Measurements from ENCODE around the gene SUSD5.

Gene SUSD5

DNA sequence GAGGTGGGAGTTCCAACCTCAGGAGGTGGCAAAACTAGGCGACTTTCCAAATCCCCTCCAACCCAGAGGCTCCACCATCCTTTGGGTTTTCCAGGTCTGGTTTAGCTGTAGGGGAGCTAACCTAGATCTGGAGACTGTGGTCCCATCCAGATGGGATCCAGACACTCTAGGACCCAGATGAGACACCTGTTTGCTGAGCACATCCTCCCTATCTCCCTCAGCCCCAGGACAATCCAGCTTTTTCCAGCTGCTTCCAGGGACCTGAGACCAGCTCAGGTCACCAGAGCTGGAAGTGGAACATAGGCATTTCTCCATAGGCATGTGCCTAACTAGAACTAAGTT, 86.6 kb downstream of the SUSD5 start:
- no peak overlapping the region for H3K4me3 ChIP-seq (ENCODE audit: low read length)
- peaks cover 12% of the 10 kb centered on the region; the same call in 1 of the 2 replicates for H3F3A ChIP-seq (ENCODE audit: insufficient read depth, low read length)
- H3K9me2 ChIP-seq (replicated peaks; ENCODE audit: insufficient read depth, low read length) = no peaks in the 10 kb centered on the region
- H3K4me1 ChIP-seq (ENCODE audit: low read length) = peaks cover 22% of the 10 kb centered on the region
- H3K27me3 ChIP-seq (replicated peaks; ENCODE audit: insufficient read depth, low read length) = no peaks in the 10 kb centered on the region
- no peak overlapping the region for H3K27ac ChIP-seq (ENCODE audit: low read length)
- H3K4me2 ChIP-seq (ENCODE audit: low read depth, low read length) = no peak overlapping the region
- H3K9ac ChIP-seq (ENCODE audit: low read length) = no peak overlapping the region
- no peak overlapping the region for H2AFZ ChIP-seq (ENCODE audit: low read length)
- DNase-seq = no peak
- no peaks in the 10 kb centered on the region for H4K20me1 ChIP-seq (ENCODE audit: insufficient read depth, low read length)
- H3K9me3 ChIP-seq (replicated peaks; ENCODE audit: insufficient read depth, low read length) = no peaks in the 10 kb centered on the region
- 0 out of 2 replicates have a peak, but pooled peaks cover 3% of the 10 kb centered on the region for H3K36me3 ChIP-seq (replicated peaks; ENCODE audit: insufficient read depth, low read length)
- no peak for TF ChIP-seq CTCF (IDR thresholded peaks at IDR 0.05; ENCODE audit: low read length)
- no peak for TF ChIP-seq EZH2phosphoT487 (IDR thresholded peaks at IDR 0.05; ENCODE audit: low read length)
- no peak for TF ChIP-seq EZH2 (optimal IDR thresholded peaks at IDR 0.05; ENCODE audit: low read depth, low read length)
- H3K79me2 ChIP-seq (ENCODE audit: low read length) = no peaks in the 10 kb centered on the region

GRCh38 chr3:33131331-33132018, 87.1 kb downstream of the SUSD5 start:
- Histone ChIP-seq H3K27me3 (replicated peaks; ENCODE audit: insufficient read depth, low read length) (no peaks in the 10 kb centered on the region), H3F3A (ENCODE audit: insufficient read depth, low read length) (peaks cover 12% of the 10 kb centered on the region; the same call in 1 of the 2 replicates), H2AFZ (ENCODE audit: low read length) (no peak overlapping the region), H3K9me2 (replicated peaks; ENCODE audit: insufficient read depth, low read length) (no peaks in the 10 kb centered on the region), H3K4me1 (ENCODE audit: low read length) (peaks cover 22% of the 10 kb centered on the region), H3K9ac (ENCODE audit: low read length) (no peak overlapping the region), H3K79me2 (ENCODE audit: low read length) (no peaks in the 10 kb centered on the region), H3K4me3 (ENCODE audit: low read length) (no peak overlapping the region), H4K20me1 (ENCODE audit: insufficient read depth, low read length) (no peaks in the 10 kb centered on the region), H3K9me3 (replicated peaks; ENCODE audit: insufficient read depth, low read length) (no peaks in the 10 kb centered on the region), H3K36me3 (replicated peaks; ENCODE audit: insufficient read depth, low read length) (0 out of 2 replicates have a peak, but pooled peaks cover 3% of the 10 kb centered on the region), H3K27ac (ENCODE audit: low read length) (no peak overlapping the region), H3K4me2 (ENCODE audit: low read depth, low read length) (no peak overlapping the region)
- DNase-seq = peak; percentile 68
- peak; percentile 79 for TF ChIP-seq CTCF (IDR thresholded peaks at IDR 0.05; ENCODE audit: low read length)
- TF ChIP-seq EZH2 (optimal IDR thresholded peaks at IDR 0.05; ENCODE audit: low read depth, low read length) = no peak

GRCh38 chr3:33130144-33130543, 88.5 kb downstream of the SUSD5 start:
- no peak overlapping the region for H3K27ac ChIP-seq (ENCODE audit: low read length)
- no peak for TF ChIP-seq EZH2 (optimal IDR thresholded peaks at IDR 0.05; ENCODE audit: low read depth, low read length)
- TF ChIP-seq EZH2phosphoT487 (IDR thresholded peaks at IDR 0.05; ENCODE audit: low read length) = no peak
- no peak for TF ChIP-seq CTCF (IDR thresholded peaks at IDR 0.05; ENCODE audit: low read length)
- H3F3A ChIP-seq (ENCODE audit: insufficient read depth, low read length) = peaks cover 12% of the 10 kb centered on the region; the same call in 1 of the 2 replicates
- 0 out of 2 replicates have a peak, but pooled peaks cover 3% of the 10 kb centered on the region for H3K36me3 ChIP-seq (replicated peaks; ENCODE audit: insufficient read depth, low read length)
- no peaks in the 10 kb centered on the region for H3K9me2 ChIP-seq (replicated peaks; ENCODE audit: insufficient read depth, low read length)
- H3K9ac ChIP-seq (ENCODE audit: low read length) = no peak overlapping the region
- peaks cover 22% of the 10 kb centered on the region for H3K4me1 ChIP-seq (ENCODE audit: low read length)
- no peaks in the 10 kb centered on the region for H3K27me3 ChIP-seq (replicated peaks; ENCODE audit: insufficient read depth, low read length)
- no peak overlapping the region for H2AFZ ChIP-seq (ENCODE audit: low read length)
- DNase-seq = no peak
- H3K79me2 ChIP-seq (ENCODE audit: low read length) = no peaks in the 10 kb centered on the region
- H3K4me2 ChIP-seq (ENCODE audit: low read depth, low read length) = no peak overlapping the region
- no peaks in the 10 kb centered on the region for H3K9me3 ChIP-seq (replicated peaks; ENCODE audit: insufficient read depth, low read length)
- H4K20me1 ChIP-seq (ENCODE audit: insufficient read depth, low read length) = no peaks in the 10 kb centered on the region
- H3K4me3 ChIP-seq (ENCODE audit: low read length) = no peak overlapping the region

All from MM.1S (cell line).